IMR-90 (cell line): Measurements from ENCODE around the gene KDM6A. TPM values are rescaled to one million over a fixed set of nuclear protein-coding genes. Genes with fewer than 3 reads are reported as not detected.

Experiments used
- ATAC-seq: fragments of 200-7000 bp; cut with Tn5 transposase; 2 replicates; pipeline ENCODE4 v1.9.1; 2020; ENCODE audit warnings: low read depth, mild to moderate bottlenecking, moderate library complexity
- BruUV-seq: library from RNA; stranded (reverse); fragments of 400-500 nt; replicated peaks from 2 replicates; lab custom pipeline; 2021; lab: Mats Ljungman, UMichigan
- CTCF ChIA-PET: fragments of 300-600 bp; formaldehyde crosslinking; extraction: SDS; loops from one replicate; lab custom pipeline; 2021; ENCODE audit warnings: antibody characterized with exemption; lab: Yijun Ruan, JAX
- POLR2A ChIA-PET: fragments of 300-600 bp; sonication (Branson Sonifier 250); formaldehyde crosslinking; loops from one replicate; lab custom pipeline; 2022; ENCODE audit warnings: antibody characterized with exemption; ENCODE audit not compliant: unreplicated experiment; lab: Charles Lee
- DNase-seq: peaks from one replicate; pipeline ENCODE4 v3.0.0; 2013
- H2AFZ ChIP-seq: replicated peaks from 2 replicates; pipeline ENCODE3; 2013; ENCODE audit warnings: low read length, mild to moderate bottlenecking; ENCODE audit not compliant: poor library complexity
- H2AK5ac ChIP-seq: 2 replicates; pipeline ENCODE4 v1.6.1; 2013; ENCODE audit warnings: low read depth, low read length, inconsistent platforms
- H2AK9ac ChIP-seq: replicated peaks from 2 replicates; pipeline ENCODE3; 2013; ENCODE audit warnings: mild to moderate bottlenecking, low read depth, low read length, moderate library complexity; ENCODE audit not compliant: poor library complexity
- H2BK120ac ChIP-seq: 2 replicates; pipeline ENCODE4 v1.6.1; 2013; ENCODE audit warnings: low read depth, low read length, inconsistent platforms
- H2BK15ac ChIP-seq: 3 replicates; pipeline ENCODE4 v1.6.1; 2013; ENCODE audit warnings: low read depth, low read length, inconsistent platforms
- H2BK20ac ChIP-seq: 2 replicates; pipeline ENCODE4 v1.6.1; 2013; ENCODE audit warnings: low read depth, mild to moderate bottlenecking, inconsistent platforms, low read length, moderate library complexity
- H2BK5ac ChIP-seq: 2 replicates; pipeline ENCODE4 v1.6.1; 2013; ENCODE audit warnings: mild to moderate bottlenecking, low read depth, low read length, inconsistent platforms; ENCODE audit not compliant: poor library complexity, severe bottlenecking
- H3K14ac ChIP-seq: replicated peaks from 2 replicates; pipeline ENCODE4 v1.6.1; 2013; ENCODE audit warnings: low read depth, low read length, inconsistent platforms
- H3K18ac ChIP-seq: 2 replicates; pipeline ENCODE4 v1.6.1; 2013; ENCODE audit warnings: low read depth, low read length, control low read depth
- H3K23ac ChIP-seq: 2 replicates; pipeline ENCODE4 v1.6.1; 2013; ENCODE audit warnings: low read depth, low read length, inconsistent platforms
- H3K27ac ChIP-seq: 2 replicates; pipeline ENCODE4 v1.5.1; 2013; ENCODE audit warnings: mild to moderate bottlenecking, control low read depth, low read length; ENCODE audit not compliant: insufficient read depth
- H3K27me3 ChIP-seq: 2 replicates; pipeline ENCODE4 v1.6.1; 2013; ENCODE audit warnings: low read length; ENCODE audit not compliant: control insufficient read depth, insufficient read depth
- H3K36me3 ChIP-seq: 2 replicates; pipeline ENCODE4 v1.6.1; 2013; ENCODE audit warnings: low read length, mixed read lengths; ENCODE audit not compliant: control insufficient read depth, insufficient read depth
- H3K4ac ChIP-seq: 2 replicates; pipeline ENCODE4 v1.6.1; 2013; ENCODE audit warnings: low read depth, low read length, inconsistent platforms
- H3K4me1 ChIP-seq: 2 replicates; pipeline ENCODE4 v1.6.1; 2013; ENCODE audit warnings: low read length, mixed read lengths; ENCODE audit not compliant: control insufficient read depth, insufficient read depth
- H3K4me2 ChIP-seq: 2 replicates; pipeline ENCODE4 v1.6.1; 2013; ENCODE audit warnings: low read depth, mild to moderate bottlenecking, control low read depth, low read length, moderate library complexity
- H3K4me3 ChIP-seq: 2 replicates; pipeline ENCODE4 v1.5.1; 2013; ENCODE audit warnings: low read depth, mild to moderate bottlenecking, control low read depth, low read length, moderate library complexity; ENCODE audit not compliant: insufficient read depth
- H3K56ac ChIP-seq: 2 replicates; pipeline ENCODE4 v1.6.1; 2013; ENCODE audit warnings: low read length, inconsistent platforms; ENCODE audit not compliant: insufficient read depth; ENCODE audit errors: extremely low read depth
- H3K79me1 ChIP-seq, 2 experiments: 2 replicates each; pipeline ENCODE4 v1.6.1; 2013; ENCODE audit warnings: low read length in 2 of 2, inconsistent platforms in 1 of 2, low read depth in 1 of 2
- H3K9ac ChIP-seq: 2 replicates; pipeline ENCODE4 v1.6.1; 2013; ENCODE audit warnings: low read depth, low read length, control low read depth
- H3K9me1 ChIP-seq: 2 replicates; pipeline ENCODE4 v1.6.1; 2013; ENCODE audit warnings: low read length, inconsistent platforms; ENCODE audit not compliant: insufficient read depth
- H3K9me3 ChIP-seq: 2 replicates; pipeline ENCODE4 v1.6.1; 2013; ENCODE audit warnings: low read length; ENCODE audit not compliant: control insufficient read depth, insufficient read depth
- H4K20me1 ChIP-seq: 2 replicates; pipeline ENCODE4 v1.6.1; 2013; ENCODE audit warnings: low read length, inconsistent platforms; ENCODE audit not compliant: insufficient read depth
- H4K5ac ChIP-seq: 2 replicates; pipeline ENCODE4 v1.6.1; 2013; ENCODE audit warnings: mild to moderate bottlenecking, low read depth, low read length, control low read depth
- H4K8ac ChIP-seq, 2 experiments: 2 replicates each; pipeline ENCODE4 v1.6.1; 2013; ENCODE audit warnings: low read depth in 2 of 2, low read length in 2 of 2, control low read depth in 1 of 2, inconsistent platforms in 1 of 2
- H4K91ac ChIP-seq: 2 replicates; pipeline ENCODE4 v1.6.1; 2013; ENCODE audit warnings: low read depth, low read length, inconsistent platforms; ENCODE audit not compliant: insufficient read depth
- BHLHE40 ChIP-seq: fragments of 150-350 bp; IDR thresholded peaks from 2 replicates; pipeline ENCODE4 v1.6.1; 2016; ENCODE audit warnings: mild to moderate bottlenecking, low read depth, low read length
- CEBPB ChIP-seq: IDR thresholded peaks from 2 replicates; pipeline ENCODE4 v1.6.1; 2012; ENCODE audit warnings: low read depth, low read length, improper control_type of control experiment
- CHD1 ChIP-seq: IDR thresholded peaks from 2 replicates; pipeline ENCODE4 v1.6.1; 2012; ENCODE audit warnings: low read depth, low read length, improper control_type of control experiment
- ELK1 ChIP-seq: fragments of 150-350 bp; IDR thresholded peaks from 2 replicates; pipeline ENCODE4 v1.6.1; 2016; ENCODE audit warnings: low read depth, mild to moderate bottlenecking, low read length, moderate library complexity, borderline replicate concordance
- MAFK ChIP-seq: IDR thresholded peaks from 2 replicates; pipeline ENCODE4 v1.6.1; 2012; ENCODE audit warnings: low read depth, low read length, improper control_type of control experiment
- MAZ ChIP-seq: IDR thresholded peaks from 2 replicates; pipeline ENCODE4 v1.6.1; 2012; ENCODE audit warnings: low read depth, mild to moderate bottlenecking, low read length, improper control_type of control experiment, moderate library complexity, borderline replicate concordance
- MXI1 ChIP-seq: IDR thresholded peaks from 2 replicates; pipeline ENCODE4 v1.6.1; 2012; ENCODE audit warnings: low read depth, mild to moderate bottlenecking, low read length, moderate library complexity, borderline replicate concordance
- NFE2L2 ChIP-seq: fragments of 150-350 bp; IDR thresholded peaks from 2 replicates; pipeline ENCODE4 v1.6.1; 2016; ENCODE audit warnings: low read depth, mild to moderate bottlenecking, low read length
- POLR2A ChIP-seq: IDR thresholded peaks from 2 replicates; pipeline ENCODE4 v1.6.1; 2012; ENCODE audit warnings: mild to moderate bottlenecking, low read depth, low read length
- RAD21 ChIP-seq: IDR thresholded peaks from 2 replicates; pipeline ENCODE4 v1.6.1; 2012; ENCODE audit warnings: low read length, improper control_type of control experiment
- RCOR1 ChIP-seq: IDR thresholded peaks from 2 replicates; pipeline ENCODE4 v1.6.1; 2012; ENCODE audit warnings: mild to moderate bottlenecking, low read length, improper control_type of control experiment; ENCODE audit not compliant: insufficient replicate concordance
- RFX5 ChIP-seq: IDR thresholded peaks from 2 replicates; pipeline ENCODE4 v1.8.0; 2012; ENCODE audit warnings: low read depth, mild to moderate bottlenecking, low read length, moderate library complexity
- USF2 ChIP-seq: fragments of 150-350 bp; IDR thresholded peaks from 2 replicates; pipeline ENCODE4 v1.6.1; 2017; ENCODE audit warnings: mild to moderate bottlenecking, antibody characterized with exemption, low read length, low read depth
- WGBS, 2 experiments: methylation state at CpG; one replicate each; pipeline versions ENCODE4 v1.1.5 to v1.1.7; 2013; ENCODE audit warnings: missing lambda C conversion rate in 2 of 2; ENCODE audit not compliant: insufficient read length in 1 of 2; ENCODE audit errors: extremely low coverage in 2 of 2; 5-methylcytosine and 5-hydroxymethylcytosine counted together
- dilution Hi-C: fragments of 300-500 bp; cut with HindIII; formaldehyde crosslinking; loops from one replicate; pipeline ENCODE4 v1.14.3; 2018; ENCODE audit warnings: low sequenced_read_pairs; ENCODE audit not compliant: unreplicated experiment
- in situ Hi-C: fragments of 300-500 bp; cut with MboI; formaldehyde crosslinking; loops from 3 replicates; pipeline ENCODE4 v1.14.3; 2019; ENCODE audit warnings: low sequenced_read_pairs, inconsistent platforms, mixed read lengths
- intact Hi-C: fragments of 100-400 bp; cut with micrococcal nuclease; formaldehyde crosslinking; loops from 2 replicates; pipeline ENCODE4 v1.10.0; 2022
- polyA plus RNA-seq, 3 experiments: library from polyadenylated mRNA; depleted of rRNA; stranded (reverse); fragments of >200 nt; gene quantifications; 2 replicates each; pipeline ENCODE4 v1.2.3, GENCODE V29; 2012; ENCODE audit warnings: low replicate concordance in 1 of 3
- total RNA-seq: library from RNA; depleted of rRNA; stranded (reverse); fragments of >200 nt; gene quantifications from 2 replicates; pipeline ENCODE4 v1.2.3, GENCODE V29; 2012

Gene KDM6A
- total and polyA plus RNA-seq, 2 of the 4 experiments (the other 2 are of a cell fraction): 11.7 to 24.9 TPM

GRCh38 chrX:44949125-44949524 lies 76.1 kb downstream of the KDM6A start:
- Histone ChIP-seq H3K27ac (no peak overlapping the region), H2BK20ac (no peak overlapping the region), H3K4me3 (no peak overlapping the region), H4K5ac (no peak overlapping the region), H3K9ac (no peak overlapping the region), H4K8ac (no peak overlapping the region), H3K9me3 (0 out of 2 replicates have a peak, but pooled peaks cover 4% of the 10 kb centered on the region), H3K36me3 (no peaks in the 10 kb centered on the region), H2BK120ac (no peak overlapping the region), H3K18ac (no peak overlapping the region), H2AK9ac (no peak overlapping the region), H3K14ac (no peak overlapping the region), H4K91ac (no peak overlapping the region), H3K23ac (no peak overlapping the region), H3K56ac (no peak overlapping the region), H3K27me3 (no peaks in the 10 kb centered on the region), H4K20me1 (peaks cover 22% of the 10 kb centered on the region; the same call in 1 of the 2 replicates), H3K4ac (no peak overlapping the region), H2BK15ac (no peak overlapping the region), H2AFZ (no peak overlapping the region), H3K9me1 (no peaks in the 10 kb centered on the region), H3K4me1 (peaks cover 1% of the 10 kb centered on the region; the same call in 1 of the 2 replicates), H3K4me2 (no peak overlapping the region), H2AK5ac (no peak overlapping the region), H3K79me1 (peaks cover 14 to 39% of the 10 kb centered on the region in 2 experiments), H2BK5ac (no peak overlapping the region)
- ATAC-seq (no peak), DNase-seq (no peak)
- in situ Hi-C loops (no loop called here), dilution Hi-C loops (no loop called here), intact Hi-C loops (no loop called here)
- TF ChIP-seq POLR2A (no peak), RCOR1 (no peak), RFX5 (no peak), MXI1 (no peak), CEBPB (no peak), MAZ (no peak), MAFK (no peak), NFE2L2 (no peak), ELK1 (no peak), USF2 (no peak), CHD1 (no peak), BHLHE40 (no peak), RAD21 (no peak)
- ChIA-PET POLR2A (no interaction called here), CTCF (no interaction called here)
- BruUV-seq: no TSS peak
- WGBS, 2 experiments: 80% methylated on average over 3 of the region's 8 CpGs; no CpG with 5 or more reads in 1 of the 2 experiments
